Measurements from ENCODE around the gene THBD.

Gene THBD

GRCh38 chr20:23083553-23084220 is 34.2 kb upstream of the THBD start:
- no peak for DNase-seq

- peak; percentile 21 for DNase-seq
Measured at GRCh38 chr20:23082846-23083552, 33.5 kb upstream of the THBD start.

- no peak for DNase-seq
Measured at GRCh38 chr20:23081263-23081819, 31.9 kb upstream of the THBD start.

GRCh38 chr20:23080521-23080920 is 31.0 kb upstream of the THBD start:
- no peak for DNase-seq

- no peak for DNase-seq
Measured at GRCh38 chr20:23079926-23080325, 30.5 kb upstream of the THBD start.

GRCh38 chr20:23079016-23079351 is 29.5 kb upstream of the THBD start:
- no peak for DNase-seq

- no peak for DNase-seq
Measured at GRCh38 chr20:23078351-23079015, 29.0 kb upstream of the THBD start.

- DNase-seq = no peak
Measured at GRCh38 chr20:23077277-23077676, 27.8 kb upstream of the THBD start.

- no peak for DNase-seq
Measured at GRCh38 chr20:23074052-23074451, 24.6 kb upstream of the THBD start.

GRCh38 chr20:23072892-23073586 is 23.6 kb upstream of the THBD start:
- DNase-seq = no peak

GRCh38 chr20:23071996-23072395 is 22.5 kb upstream of the THBD start:
- DNase-seq = no peak

- DNase-seq = no peak
Measured at GRCh38 chr20:23071398-23071797, 21.9 kb upstream of the THBD start.

GRCh38 chr20:23069108-23069507 is 19.6 kb upstream of the THBD start:
- no peak for DNase-seq

- no peak for DNase-seq
Measured at GRCh38 chr20:23068283-23068682, 18.8 kb upstream of the THBD start.

GRCh38 chr20:23066772-23067171 is 17.3 kb upstream of the THBD start:
- DNase-seq = no peak

GRCh38 chr20:23065266-23066201 is 16.1 kb upstream of the THBD start:
- DNase-seq = no peak

- DNase-seq = no peak
Measured at GRCh38 chr20:23063581-23063980, 14.1 kb upstream of the THBD start.

GRCh38 chr20:23063168-23063567 is 13.7 kb upstream of the THBD start:
- no peak for DNase-seq

GRCh38 chr20:23062632-23063031 is 13.2 kb upstream of the THBD start:
- DNase-seq = no peak

- no peak for DNase-seq
Measured at GRCh38 chr20:23061734-23062561, 12.5 kb upstream of the THBD start.

GRCh38 chr20:23061262-23061661 is 11.8 kb upstream of the THBD start:
- DNase-seq = no peak
